22Rv1 (cell line): ENCODE data around the gene ANO10.

Experiments
- ZFX ChIP-seq: fragments of 450-650 bp; IDR thresholded peaks from 2 replicates; pipeline ENCODE4 v1.6.1; 2017; ENCODE audit warnings: antibody characterized with exemption, borderline replicate concordance
- TF ChIP-seq, protein P1 (sequence below): fragments of 450-650 bp; IDR thresholded peaks from 2 replicates; pipeline ENCODE4 v1.5.1; 2017; ENCODE audit warnings: mild to moderate bottlenecking

DNA sequence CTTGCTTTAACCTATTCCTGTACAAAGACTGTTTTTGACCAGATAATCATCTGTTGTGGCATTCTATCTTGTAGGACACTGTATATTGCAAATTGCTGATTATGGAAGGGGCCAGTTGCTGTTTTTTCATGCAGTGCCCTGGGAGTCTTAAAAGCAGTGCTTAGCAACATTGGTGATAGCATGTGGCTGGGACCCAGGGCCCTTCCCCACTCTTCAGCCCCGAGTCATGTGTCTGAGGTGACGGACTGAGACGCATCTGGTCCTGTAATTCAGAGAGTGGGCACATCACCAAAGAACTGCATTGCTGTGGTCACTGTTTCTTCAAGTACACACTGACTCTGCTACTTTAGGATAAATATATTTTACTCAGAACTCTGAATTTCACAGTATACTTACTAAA lies 272.1 kb downstream of the ANO10 start:
- TF ChIP-seq, protein P1, sequence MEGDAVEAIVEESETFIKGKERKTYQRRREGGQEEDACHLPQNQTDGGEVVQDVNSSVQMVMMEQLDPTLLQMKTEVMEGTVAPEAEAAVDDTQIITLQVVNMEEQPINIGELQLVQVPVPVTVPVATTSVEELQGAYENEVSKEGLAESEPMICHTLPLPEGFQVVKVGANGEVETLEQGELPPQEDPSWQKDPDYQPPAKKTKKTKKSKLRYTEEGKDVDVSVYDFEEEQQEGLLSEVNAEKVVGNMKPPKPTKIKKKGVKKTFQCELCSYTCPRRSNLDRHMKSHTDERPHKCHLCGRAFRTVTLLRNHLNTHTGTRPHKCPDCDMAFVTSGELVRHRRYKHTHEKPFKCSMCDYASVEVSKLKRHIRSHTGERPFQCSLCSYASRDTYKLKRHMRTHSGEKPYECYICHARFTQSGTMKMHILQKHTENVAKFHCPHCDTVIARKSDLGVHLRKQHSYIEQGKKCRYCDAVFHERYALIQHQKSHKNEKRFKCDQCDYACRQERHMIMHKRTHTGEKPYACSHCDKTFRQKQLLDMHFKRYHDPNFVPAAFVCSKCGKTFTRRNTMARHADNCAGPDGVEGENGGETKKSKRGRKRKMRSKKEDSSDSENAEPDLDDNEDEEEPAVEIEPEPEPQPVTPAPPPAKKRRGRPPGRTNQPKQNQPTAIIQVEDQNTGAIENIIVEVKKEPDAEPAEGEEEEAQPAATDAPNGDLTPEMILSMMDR, result no peak
- no peak for TF ChIP-seq ZFX
